Fibroblast of lung (primary cell): ENCODE measurements around the gene GALNT17.

Source experiments
- CTCF ChIP-seq, 2 donors: IDR thresholded peaks in 1 of 2; conservative IDR thresholded peaks in 1 of 2; 1 replicate in 1 of 2; 2 replicates in 1 of 2; pipeline ENCODE4 v1.5.1; 2011 to 2012; ENCODE audit warnings: low read length in 2 of 2, control low read depth in 1 of 2, inconsistent platforms in 1 of 2, low read depth in 1 of 2, mild to moderate bottlenecking in 1 of 2
- EZH2 ChIP-seq: IDR thresholded peaks from 2 replicates; pipeline ENCODE4 v1.5.1; 2012; ENCODE audit warnings: low read length, control low read depth, mild to moderate bottlenecking; ENCODE audit errors: missing control alignments

- no peak for TF ChIP-seq CTCF (conservative IDR thresholded peaks at IDR 0.05 in 1 of 2, IDR thresholded peaks at IDR 0.05 in 1 of 2; ENCODE audit: low read depth in 1 of 2, low read length in 2 of 2)
- TF ChIP-seq EZH2: no peak
Measured at GRCh38 chr7:71708710-71709109, 576.8 kb downstream of the GALNT17 start.
